B cell (primary cell): ENCODE results near the gene ORM1. TPM values are rescaled to one million over a fixed set of nuclear protein-coding genes. Genes with fewer than 3 reads are reported as not detected.

Experiments
- ATAC-seq: fragments of 200-7000 bp; cut with Tn5 transposase; one replicate; pipeline ENCODE4 v1.10.0; 2021; ENCODE audit warnings: low read depth, mild to moderate bottlenecking, moderate number of reproducible peaks, moderate library complexity
- CTCF ChIA-PET: fragments of 350-600 bp; sonication (Branson Sonifier 250); formaldehyde crosslinking; loops from one replicate; lab custom pipeline; 2021; ENCODE audit warnings: antibody characterized with exemption, inconsistent platforms; lab: Charles Lee
- POLR2A ChIA-PET: fragments of 350-600 bp; sonication (Branson Sonifier 250); formaldehyde crosslinking; loops from one replicate; lab custom pipeline; 2021; ENCODE audit warnings: antibody characterized with exemption; lab: Charles Lee
- DNase-seq: peaks from one replicate; pipeline ENCODE4 v3.0.0; 2013
- H2AFZ ChIP-seq: 2 replicates; pipeline ENCODE4 v1.6.1; 2012; ENCODE audit warnings: mild to moderate bottlenecking, low read depth, low read length; ENCODE audit not compliant: insufficient read depth, poor library complexity, severe bottlenecking
- H3K27ac ChIP-seq, 2 donors: 1 replicate in 1 of 2; 2 replicates in 1 of 2; pipeline ENCODE4 v1.5.1; 2012 to 2013; ENCODE audit warnings: low read length in 2 of 2, mild to moderate bottlenecking in 2 of 2, moderate library complexity in 1 of 2
- H3K27me3 ChIP-seq, 4 experiments: fragments of 200-600 bp in 1 of 4; sonication (generic) in 1 of 4; replicated peaks in 1 of 4; 1 replicate in 2 of 4; 2 replicates in 2 of 4; pipeline versions ENCODE4 v1.6.1 to v1.7.0; 2013 to 2016; ENCODE audit warnings: low read length in 3 of 4, mild to moderate bottlenecking in 2 of 4, mixed read lengths in 1 of 4, moderate library complexity in 1 of 4; ENCODE audit not compliant: insufficient read depth in 4 of 4, control insufficient read depth in 3 of 4; ENCODE audit errors: control extremely low read depth in 1 of 4
- H3K36me3 ChIP-seq, 2 experiments: replicated peaks in 1 of 2; 1 replicate in 1 of 2; 2 replicates in 1 of 2; pipeline versions ENCODE4 v1.6.1 to v1.7.1; 2013; ENCODE audit warnings: low read length in 1 of 2; ENCODE audit not compliant: insufficient read depth in 2 of 2, control insufficient read depth in 1 of 2; ENCODE audit errors: control extremely low read depth in 1 of 2, extremely low read depth in 1 of 2
- H3K4me1 ChIP-seq, 2 donors: fragments of 200-600 bp in 1 of 2; sonication (generic) in 1 of 2; 1 replicate in 1 of 2; 2 replicates in 1 of 2; pipeline versions ENCODE4 v1.5.1 to v1.6.1; 2013 to 2017; ENCODE audit warnings: low read length in 2 of 2; ENCODE audit not compliant: control insufficient read depth in 2 of 2, insufficient read depth in 2 of 2
- H3K4me2 ChIP-seq: replicated peaks from 2 replicates; pipeline ENCODE3; 2012; ENCODE audit warnings: mild to moderate bottlenecking, low read depth, low read length; ENCODE audit not compliant: poor library complexity, severe bottlenecking
- H3K4me3 ChIP-seq, 5 experiments: fragments of 200-600 bp in 1 of 5; sonication (generic) in 1 of 5; 1 replicate in 3 of 5; 2 replicates in 2 of 5; pipeline versions ENCODE4 v1.5.1 to v1.7.0; 2011 to 2016; ENCODE audit warnings: low read length in 4 of 5, mild to moderate bottlenecking in 4 of 5, low read depth in 2 of 5, control low read depth in 1 of 5, moderate library complexity in 1 of 5; ENCODE audit not compliant: insufficient read depth in 1 of 5; ENCODE audit errors: control extremely low read depth in 1 of 5, extremely low read depth in 1 of 5
- H3K79me2 ChIP-seq: fragments of 200-600 bp; sonication (generic); one replicate; pipeline ENCODE4 v1.6.0; 2016; ENCODE audit warnings: low read length; ENCODE audit not compliant: control insufficient read depth, insufficient read depth
- H3K9ac ChIP-seq: fragments of 200-600 bp; sonication (generic); 2 replicates; pipeline ENCODE4 v1.6.1; 2017; ENCODE audit warnings: mild to moderate bottlenecking, low read length, moderate library complexity
- H3K9me3 ChIP-seq, 3 donors: one replicate each; pipeline versions ENCODE4 v1.6.1 to v1.7.1; 2013; ENCODE audit warnings: low read length in 2 of 3; ENCODE audit not compliant: control insufficient read depth in 2 of 3, insufficient read depth in 1 of 3; ENCODE audit errors: control extremely low read depth in 1 of 3
- H4K20me1 ChIP-seq: 2 replicates; pipeline ENCODE4 v1.6.0; 2012; ENCODE audit warnings: mild to moderate bottlenecking, low read length; ENCODE audit not compliant: insufficient read depth, control insufficient read depth, poor library complexity, severe bottlenecking
- H3K27ac Mint-ChIP-seq: one replicate; pipeline ENCODE4 v1.8.0; 2021; ENCODE audit warnings: mixed read lengths
- H3K27me3 Mint-ChIP-seq: one replicate; pipeline ENCODE4 v1.8.0; 2021; ENCODE audit warnings: mixed read lengths
- H3K4me1 Mint-ChIP-seq: one replicate; pipeline ENCODE4 v1.8.0; 2021; ENCODE audit warnings: mixed read lengths
- H3K4me3 Mint-ChIP-seq: one replicate; pipeline ENCODE4 v1.8.0; 2021; ENCODE audit warnings: mixed read lengths
- H3K9me3 Mint-ChIP-seq: one replicate; pipeline ENCODE4 v1.8.0; 2022; ENCODE audit warnings: mixed read lengths; ENCODE audit not compliant: insufficient read depth
- CTCF ChIP-seq: fragments of 200-600 bp; IDR thresholded peaks from one replicate; pipeline ENCODE4 v1.8.0; 2022; ENCODE audit warnings: antibody characterized with exemption, mild to moderate bottlenecking
- EZH2 ChIP-seq: IDR thresholded peaks from 2 replicates; pipeline ENCODE4 v1.6.1; 2012; ENCODE audit warnings: borderline replicate concordance, low read depth, mild to moderate bottlenecking, moderate library complexity, low read length; ENCODE audit not compliant: insufficient read depth, poor library complexity, severe bottlenecking
- WGBS: methylation state at CpG from one replicate; pipeline ENCODE4 v1.1.5; 2013; ENCODE audit warnings: missing lambda C conversion rate; ENCODE audit not compliant: insufficient coverage; 5-methylcytosine and 5-hydroxymethylcytosine counted together
- intact Hi-C: fragments of 100-400 bp; cut with micrococcal nuclease; formaldehyde crosslinking; loops from one replicate; pipeline ENCODE4 v1.10.0; 2022
- polyA plus RNA-seq: library from polyadenylated mRNA; depleted of rRNA; stranded (reverse); fragments of >200 nt; gene quantifications from 2 replicates; pipeline ENCODE4 v1.2.3, GENCODE V29; 2012
- total RNA-seq, 2 donors: library from RNA; stranded (reverse); fragments of 120-200 nt in 1 of 2; gene quantifications; 1 replicate in 1 of 2; 2 replicates in 1 of 2; pipeline versions ENCODE4 v1.2.3 to v1.2.4, GENCODE V29; 2013 to 2022

The ORM1 gene
- total and polyA plus RNA-seq, 2 donors (not counting 1 experiment from before 2014, with no cell fraction given) = 0.13 TPM; not detected in 1

- TF ChIP-seq EZH2 (no peak), CTCF (no peak)
- intact Hi-C loops = loop anchor here (5.0 kb wide), 1 partner anchor 80 kb away; no protein-coding TSS in a partner anchor
- H3K36me3 ChIP-seq = peaks cover 2 to 88% of the 10 kb centered on the region in 2 experiments
- peaks cover 60% of the 10 kb centered on the region for H3K79me2 ChIP-seq
- DNase-seq = peak; percentile 51
- ChIA-PET CTCF (interaction anchor here (0.7 to 5.6 kb wide), 14 partner anchors 8 to 113 kb away, joined by 3 to 85 read pairs (median 4); partner anchors contain the start of gene AKNA), POLR2A (interaction anchor here (0.7 to 5.1 kb wide), 17 partner anchors 8 to 598 kb away, joined by 3 to 135 read pairs (median 5); partner anchors contain the start of gene AKNA)
- H3K4me1 Mint-ChIP-seq = peaks cover 91% of the 10 kb centered on the region
- peaks cover 5% of the 10 kb centered on the region for H4K20me1 ChIP-seq
- peak overlapping the region; percentile 97 for H3K27ac Mint-ChIP-seq
- H3K27ac ChIP-seq = peak overlapping the region; percentile 92 to 95
- no peaks in the 10 kb centered on the region for H3K27me3 ChIP-seq
- peak overlapping the region; percentile 75 for H3K4me2 ChIP-seq
- 4% methylated on average over 5 of the region's 14 CpGs for WGBS
- no peaks in the 10 kb centered on the region for H3K9me3 ChIP-seq
- peak; percentile 5 for ATAC-seq
- no peaks in the 10 kb centered on the region for H3K27me3 Mint-ChIP-seq
- peak overlapping the region in 4 of 5 experiments; percentile 13 to 33 (median 18) for H3K4me3 ChIP-seq
- H3K4me1 ChIP-seq = peaks cover 91 to 97% of the 10 kb centered on the region in 2 donors
- peak overlapping the region; percentile 79 for H3K4me3 Mint-ChIP-seq
- peak overlapping the region; percentile 25 for H3K9ac ChIP-seq
- H2AFZ ChIP-seq = no peak overlapping the region
- no peaks in the 10 kb centered on the region for H3K9me3 Mint-ChIP-seq
Observed at GRCh38 chr9:114371973-114372917, 49.3 kb downstream of the ORM1 start.
